NCI-H2107 (cell line): ENCODE results near the gene P3H1.

Experiments
- DNase-seq: peaks from one replicate; lab custom pipeline; 2025; lab: John Stamatoyannopoulos, UW

The P3H1 gene

DNA sequence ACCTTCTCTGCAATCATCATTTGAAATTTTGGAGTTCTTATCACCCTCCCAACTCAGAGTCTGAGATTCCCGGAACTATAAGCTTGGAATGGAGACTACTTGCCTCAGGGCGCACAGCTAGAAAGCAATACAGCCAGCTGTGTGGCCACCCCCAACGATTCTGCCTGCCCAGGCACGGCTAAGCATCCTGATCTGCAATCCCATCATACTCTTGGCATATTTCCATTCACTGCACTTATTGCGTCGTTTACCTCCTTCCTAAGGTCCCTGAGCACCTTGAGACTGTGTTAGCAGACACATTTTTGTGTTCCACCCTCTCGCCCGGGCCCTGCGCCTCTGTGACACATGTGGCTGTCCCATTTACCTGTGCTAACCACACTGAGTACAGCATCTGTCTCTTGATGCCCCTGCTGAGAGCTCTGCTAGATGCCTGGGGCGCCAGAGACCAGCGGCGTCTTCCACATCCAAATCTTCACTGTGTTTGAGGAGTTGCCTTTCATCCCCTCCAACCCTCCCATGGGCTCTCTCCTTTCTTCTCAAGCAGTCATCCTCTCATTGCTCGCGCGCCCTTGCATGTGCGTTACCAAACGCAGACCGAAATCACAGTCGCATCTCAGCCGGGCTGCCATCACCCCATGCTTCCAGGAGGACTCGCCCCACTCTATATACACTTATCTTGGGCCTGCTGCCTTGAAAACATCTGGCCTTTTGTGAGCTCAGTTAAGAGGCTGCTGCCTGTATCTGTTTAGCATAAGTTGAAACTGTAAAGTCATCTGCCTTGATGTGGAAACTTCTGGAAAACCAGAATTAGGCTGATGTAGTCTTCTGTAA is 23.3 kb downstream of the P3H1 start:
- no peak for DNase-seq

DNA sequence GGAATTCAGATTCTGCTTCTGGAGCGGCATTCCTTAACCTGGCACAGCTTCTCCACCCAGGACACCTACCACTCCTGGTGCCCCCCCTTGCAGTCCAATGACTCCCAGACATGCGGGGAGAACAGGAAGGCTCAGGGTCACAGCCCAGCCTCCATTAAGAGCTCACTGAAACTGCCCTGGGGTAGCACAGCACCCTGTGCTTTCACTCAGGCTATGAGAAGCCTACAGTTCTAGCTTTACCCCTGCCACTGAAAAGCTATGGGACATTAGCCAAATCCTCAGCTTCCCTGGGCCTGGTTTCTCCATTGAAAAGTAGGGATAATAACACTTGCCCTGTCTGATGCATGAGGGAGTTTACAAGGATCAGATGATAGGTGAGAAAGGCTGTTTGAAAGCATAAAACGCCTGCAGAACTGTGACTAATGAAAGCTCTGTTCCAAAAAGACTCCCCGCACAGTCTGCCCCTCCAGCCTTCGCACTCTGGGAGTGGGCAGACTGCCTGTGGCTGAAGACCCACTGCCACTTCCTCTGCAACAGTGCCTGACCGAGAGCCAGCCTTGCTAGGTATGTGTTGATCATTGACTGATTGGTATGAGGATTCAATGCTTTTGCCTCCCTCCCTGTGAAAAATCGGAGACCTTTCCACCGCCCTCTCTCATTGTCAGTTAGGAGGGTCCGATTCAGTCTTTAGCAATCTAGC is 24.1 kb downstream of the P3H1 start:
- no peak for DNase-seq

DNA sequence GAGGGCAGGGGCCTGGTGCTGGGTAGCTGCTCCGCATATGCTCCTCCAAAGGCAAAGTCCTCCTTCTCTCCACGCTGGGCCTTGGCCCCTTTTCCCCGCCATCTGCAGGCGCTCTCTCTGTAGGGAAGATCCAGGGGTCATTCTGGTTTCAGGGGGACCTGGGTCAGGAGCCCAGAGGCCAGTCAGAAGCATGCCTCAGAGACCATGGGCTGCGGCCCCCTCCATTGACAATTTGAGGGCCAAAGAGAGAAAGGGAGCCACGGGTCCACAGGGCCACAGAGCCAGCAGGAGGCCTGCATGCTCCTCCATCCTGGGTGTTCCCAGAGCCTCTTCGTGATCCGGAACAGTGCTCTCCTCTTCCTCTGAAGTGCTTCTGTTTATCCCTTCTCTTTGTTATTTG is 24.7 kb downstream of the P3H1 start:
- DNase-seq, result no peak

DNA sequence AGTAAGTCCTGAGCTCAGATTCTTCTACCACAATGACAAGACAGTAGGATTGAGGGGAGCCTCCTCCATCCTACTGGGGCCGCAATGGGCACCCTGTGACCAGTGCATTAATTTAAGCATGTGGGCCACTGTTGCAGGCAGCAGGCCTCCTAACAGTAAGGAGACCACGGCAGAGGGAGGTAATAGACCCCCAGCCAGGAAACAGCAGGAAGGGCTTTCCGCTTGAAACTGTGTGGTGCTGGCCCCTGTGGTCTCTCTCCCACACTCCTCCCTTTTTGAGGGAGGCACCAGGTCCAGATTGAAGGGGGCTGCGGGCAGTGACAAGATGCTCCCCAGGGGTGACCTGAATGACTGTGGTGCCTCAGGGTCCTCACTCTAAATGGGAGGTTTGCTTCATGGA is 25.1 kb downstream of the P3H1 start:
- no peak for DNase-seq

DNA sequence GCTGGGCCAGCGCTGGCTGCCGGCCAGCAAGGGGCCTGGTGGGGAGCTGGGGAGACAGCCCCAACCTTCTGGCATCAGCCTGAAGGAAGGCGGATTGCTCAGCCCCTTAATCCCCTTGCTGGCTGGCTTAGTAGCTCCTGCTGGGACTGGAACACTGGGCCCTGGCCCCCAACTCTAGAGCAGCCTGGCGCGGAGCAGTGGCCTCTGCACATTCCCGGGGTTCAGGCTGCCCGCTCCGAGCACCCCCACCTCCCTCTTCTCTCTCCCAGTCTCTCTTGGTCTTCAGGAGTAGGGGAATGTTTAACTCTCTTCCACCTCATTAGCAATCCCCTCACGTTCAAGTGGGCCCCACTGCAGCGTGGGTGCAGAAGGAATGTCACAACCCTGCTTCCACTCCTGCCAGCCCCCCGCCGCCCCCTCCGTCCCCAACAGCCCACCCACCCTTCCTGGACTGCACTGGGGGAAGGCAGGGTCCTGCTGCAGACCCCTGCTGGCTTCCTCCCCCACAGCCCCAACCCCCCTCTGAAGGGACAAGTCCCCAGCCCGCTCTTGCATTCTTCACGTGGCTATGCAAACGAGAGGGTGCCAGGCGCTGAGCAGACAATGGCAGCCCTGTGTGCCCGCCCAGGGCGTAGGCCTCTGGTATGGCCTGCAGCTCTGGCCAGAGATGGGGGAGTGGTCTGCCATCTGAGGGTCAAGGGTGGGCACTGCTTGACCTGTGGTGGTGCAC is 25.8 kb downstream of the P3H1 start:
- no peak for DNase-seq

DNA sequence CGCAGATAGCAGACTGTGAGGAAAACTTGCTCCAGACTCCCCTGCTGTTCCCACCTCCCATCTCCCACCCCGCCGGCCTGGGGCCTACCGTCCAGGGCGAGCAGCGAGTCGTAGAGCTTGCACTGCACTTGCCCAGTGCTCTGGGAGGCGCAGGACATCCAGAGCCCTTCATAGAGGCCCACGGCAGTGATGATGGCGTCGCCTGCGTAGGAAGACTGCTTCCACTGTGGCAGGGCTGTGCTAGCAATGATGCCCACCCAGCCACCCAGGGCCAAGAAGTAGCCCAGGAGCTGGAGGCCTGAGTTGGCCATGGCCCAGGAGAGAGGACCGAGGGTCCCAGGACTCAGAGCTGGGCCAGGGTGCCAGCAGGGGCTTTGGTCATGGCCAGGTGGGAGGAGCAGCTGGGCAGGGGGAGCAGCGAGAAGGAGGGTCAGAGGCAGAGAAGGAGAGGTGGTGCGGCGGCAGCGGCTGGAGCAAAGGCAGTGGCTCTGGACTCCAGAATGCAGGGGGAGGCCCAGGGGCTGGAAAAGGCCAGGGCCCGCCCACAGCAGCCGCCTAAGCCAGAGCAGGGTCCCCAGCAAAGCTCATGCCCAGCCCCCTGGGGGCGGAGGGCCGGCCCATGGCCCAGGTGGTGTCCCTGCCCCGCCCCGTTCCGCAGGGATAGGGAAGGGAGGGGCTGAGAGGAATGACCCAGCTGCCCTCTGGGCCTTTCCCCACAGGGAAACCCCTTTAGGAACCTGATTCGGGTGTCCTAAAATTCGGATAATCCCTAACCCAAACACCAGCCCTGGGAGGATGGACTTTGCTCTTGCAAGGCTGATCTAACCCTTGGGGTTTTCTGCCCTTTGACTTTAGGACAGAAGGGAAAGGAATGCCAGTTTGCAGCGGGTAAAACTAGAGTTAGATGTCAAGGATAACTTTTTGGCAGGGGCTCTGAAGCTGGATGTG is 26.8 kb downstream of the P3H1 start, which contains the start of gene CLDN19:
TSS of gene CLDN19 (minus strand) at position 484 of the 948 bp plus-strand sequence. CDS start at position 311, 173 bp downstream.
- DNase-seq, result no peak

DNA sequence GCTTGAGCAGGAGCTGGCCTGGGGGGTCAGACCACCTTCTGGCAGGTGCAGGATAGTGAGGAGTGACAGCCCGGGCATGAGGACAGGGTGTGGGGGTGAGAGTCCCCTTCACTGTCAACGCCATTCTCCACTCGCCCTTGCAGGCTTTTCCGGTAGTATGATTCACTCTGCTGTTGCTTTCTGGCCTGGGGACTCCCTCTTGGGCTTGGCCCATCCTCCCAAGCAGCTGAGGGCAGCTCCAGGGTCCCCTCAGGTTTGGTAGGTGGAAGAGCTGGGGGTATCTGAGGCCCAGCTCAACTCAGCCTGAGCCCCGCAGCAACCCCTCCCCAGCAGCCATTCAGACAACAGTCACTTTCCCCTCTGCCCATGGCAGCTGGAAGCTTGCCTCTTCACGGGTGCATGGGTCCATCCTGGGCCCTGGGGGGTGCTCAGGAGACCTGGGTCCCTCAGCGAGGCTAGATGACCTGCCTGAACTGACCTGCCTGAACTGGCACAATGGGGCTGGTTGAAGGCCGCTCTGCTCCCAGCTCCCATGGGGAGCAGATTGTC is 28.1 kb downstream of the P3H1 start:
- no peak for DNase-seq

DNA sequence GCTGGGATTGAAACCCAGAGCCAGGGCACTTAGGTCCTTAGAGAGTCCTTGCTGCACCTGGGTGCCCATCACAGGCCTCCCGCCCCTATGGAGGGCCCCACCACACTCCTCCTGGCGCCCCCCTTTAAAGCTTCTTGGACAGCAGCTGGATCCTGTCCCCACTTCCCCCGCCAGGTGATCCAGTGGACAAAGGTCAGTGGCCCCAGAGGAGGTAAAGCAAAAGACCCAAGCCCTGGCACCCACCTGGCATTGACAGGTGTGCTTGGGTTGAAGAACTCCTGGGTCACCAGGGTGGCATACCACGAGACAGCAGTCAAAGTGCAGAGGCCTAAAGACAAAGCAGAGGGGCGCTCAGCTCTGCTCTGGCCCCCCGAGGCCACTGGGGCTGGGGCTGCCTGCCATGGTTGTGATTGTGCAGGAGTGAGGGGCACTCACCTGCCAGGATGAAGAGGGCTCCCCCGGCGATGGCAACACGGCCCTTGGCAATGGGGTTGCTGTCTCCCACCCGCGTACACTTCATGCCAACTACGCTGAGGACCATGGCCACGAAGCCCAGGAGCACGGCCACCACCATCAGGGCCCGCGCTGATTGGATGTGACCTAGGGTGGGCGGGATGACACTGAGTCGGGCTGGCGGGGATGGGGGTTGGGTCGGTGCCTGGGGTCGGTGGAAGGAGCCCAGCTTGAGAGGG is 28.7 kb downstream of the P3H1 start:
- no peak for DNase-seq

DNA sequence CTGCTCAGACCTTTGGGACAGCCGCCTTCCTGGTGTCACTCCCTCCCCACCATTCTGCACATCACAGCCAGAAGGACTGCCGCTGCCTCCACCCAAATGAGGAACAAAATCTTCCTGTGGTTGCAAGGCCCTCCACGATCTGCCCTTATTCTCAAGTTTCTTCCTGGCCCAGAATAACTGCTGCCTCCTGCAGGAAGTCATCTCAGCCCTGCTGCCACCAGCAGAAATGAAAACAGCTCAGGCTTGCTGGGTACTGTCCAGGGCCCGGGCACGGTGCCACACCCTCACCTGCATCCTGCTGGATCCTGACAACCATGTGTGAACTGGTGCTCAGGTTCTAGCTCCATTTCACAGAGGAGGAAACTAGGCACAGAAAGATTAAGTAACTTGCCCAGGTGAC is 29.6 kb downstream of the P3H1 start:
- no peak for DNase-seq

DNA sequence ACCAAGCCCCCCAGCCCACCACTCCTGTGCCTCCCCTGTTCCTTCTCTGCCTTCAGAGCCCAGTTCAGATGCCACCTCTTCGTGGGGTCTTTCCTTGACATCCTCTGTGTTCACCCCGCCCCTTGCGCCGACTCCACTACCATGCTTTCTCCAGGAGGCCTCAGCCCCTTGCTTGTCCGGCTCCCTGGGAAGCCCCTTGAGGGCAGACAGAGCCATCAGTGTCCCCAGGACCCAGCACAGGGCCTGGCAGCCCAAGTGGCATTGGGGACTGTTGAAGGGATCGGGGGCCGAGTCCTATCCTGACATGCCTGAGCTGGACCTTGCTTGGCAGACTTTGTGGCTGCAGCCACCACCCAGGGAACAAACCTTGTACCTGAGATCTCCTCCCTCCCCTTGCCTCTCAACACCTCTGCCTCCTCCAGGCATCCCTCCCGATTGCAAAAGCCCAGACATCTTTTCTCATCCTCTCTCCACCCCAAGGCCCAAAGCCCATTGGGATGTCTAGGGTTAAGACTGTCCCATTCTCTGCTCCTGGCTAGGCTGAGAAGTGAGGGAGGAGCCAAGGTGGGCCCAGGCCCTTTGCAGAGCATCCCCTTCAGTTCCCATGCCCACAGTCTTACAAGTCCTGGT is 30.1 kb downstream of the P3H1 start:
- no peak for DNase-seq

DNA sequence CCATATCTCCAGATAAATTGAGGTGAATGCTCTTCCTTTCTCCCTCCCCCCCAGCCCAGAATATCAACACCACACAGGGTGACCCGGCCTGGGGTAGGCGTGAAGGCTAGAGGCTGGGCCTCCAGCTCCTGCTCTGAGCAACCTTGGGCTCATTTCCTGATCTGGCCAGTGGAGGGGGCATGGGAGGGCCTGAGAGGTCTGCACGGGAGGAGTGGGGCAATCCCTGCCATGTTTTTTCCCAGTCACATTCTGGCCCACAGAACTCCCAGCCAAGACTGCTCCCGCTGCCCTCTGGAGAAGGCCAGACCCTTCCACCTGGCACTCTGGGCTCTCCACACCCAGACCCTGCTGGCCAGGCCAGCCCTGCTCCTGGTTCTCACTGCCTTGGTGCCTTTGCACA is 30.7 kb downstream of the P3H1 start:
- DNase-seq, result no peak

DNA sequence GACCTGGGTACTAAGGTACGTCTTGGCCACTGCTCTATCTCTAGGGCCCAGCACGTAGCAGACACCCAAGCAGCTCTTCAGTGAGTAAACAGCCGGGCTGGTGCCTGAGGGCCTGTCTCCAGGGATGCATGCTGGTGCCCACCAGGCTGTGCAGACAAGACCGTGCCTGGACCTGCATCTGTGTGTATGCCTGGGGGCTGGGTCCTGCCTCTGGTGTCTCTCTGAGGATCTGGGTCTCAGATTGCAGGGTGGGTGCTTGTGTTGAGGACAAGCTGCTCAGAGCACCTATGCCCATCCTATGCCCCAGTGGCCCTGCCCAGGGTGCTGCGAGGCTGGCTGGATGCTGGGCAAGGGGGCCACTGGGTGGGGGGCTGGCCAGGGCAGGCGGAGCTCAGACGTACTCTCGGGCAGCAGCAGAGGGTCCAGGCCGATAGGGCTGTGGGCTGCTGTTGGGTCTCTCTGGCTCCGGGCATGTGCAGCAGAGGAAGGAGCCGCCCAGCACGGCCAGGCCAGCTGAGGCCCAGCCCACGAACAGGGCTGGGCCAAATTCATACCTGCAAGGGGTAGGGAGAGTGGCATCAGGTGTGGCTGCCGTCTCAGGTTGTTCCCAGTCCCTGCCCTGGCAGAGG is 31.2 kb downstream of the P3H1 start:
- DNase-seq, result no peak

DNA sequence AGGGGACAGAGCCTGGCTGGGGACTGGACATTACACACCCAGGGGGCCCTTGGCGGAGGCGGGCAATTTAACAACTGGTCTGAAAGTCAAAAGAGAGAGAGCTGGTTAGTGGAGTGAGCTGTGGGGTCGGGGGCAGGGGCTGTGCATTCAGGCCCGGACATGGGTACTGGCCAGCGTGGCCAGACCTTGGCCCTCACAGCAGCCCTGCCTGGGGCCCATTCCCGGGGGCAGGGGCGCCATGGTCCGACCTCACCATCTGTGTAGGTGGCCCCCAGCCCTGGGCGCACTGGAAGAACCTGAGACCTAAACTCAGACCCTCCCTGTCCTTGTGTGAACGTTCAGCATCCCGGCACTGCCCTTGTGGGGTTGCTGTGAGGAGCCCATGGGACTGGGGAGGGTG is 31.8 kb downstream of the P3H1 start:
- no peak for DNase-seq

DNA sequence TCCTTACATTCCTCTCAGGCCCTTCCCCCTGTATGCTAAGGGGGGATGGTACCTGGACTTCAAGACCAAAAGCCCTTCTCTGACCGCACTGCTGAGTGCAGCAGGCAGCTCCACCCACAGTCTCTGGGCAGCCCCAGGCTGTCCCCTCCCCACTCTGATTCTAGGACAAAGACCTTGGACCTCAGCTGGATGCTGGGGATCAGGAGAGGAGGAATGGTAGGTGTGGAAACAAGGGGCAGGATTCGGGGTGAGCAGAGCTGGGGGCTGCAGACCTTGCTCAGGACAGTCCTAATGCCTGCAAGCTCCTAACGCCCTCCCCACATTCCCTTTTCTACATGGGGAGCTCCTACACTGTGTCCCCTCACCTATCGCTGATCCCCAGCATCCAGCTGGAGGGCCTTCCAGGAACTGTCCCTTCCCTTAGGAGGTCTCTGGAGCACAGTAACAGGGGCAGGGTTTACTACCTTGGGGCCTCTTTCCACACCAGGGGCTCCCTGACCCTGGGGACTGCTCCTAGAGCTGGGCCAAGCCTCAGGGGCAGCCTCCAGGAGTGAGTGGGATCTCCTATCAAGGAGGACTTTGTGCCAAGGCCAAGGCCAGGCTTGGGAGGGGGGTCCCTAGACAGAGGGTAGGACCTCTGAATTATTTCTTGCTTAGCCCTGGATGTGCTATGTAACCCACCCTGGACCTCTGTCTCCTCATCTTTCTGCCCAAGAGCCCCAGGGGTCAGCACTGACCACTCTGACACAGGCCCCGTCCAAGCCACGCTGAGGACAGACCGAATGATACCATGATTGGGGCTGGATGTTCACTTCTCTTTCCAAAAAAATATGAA is 32.4 kb downstream of the P3H1 start:
- DNase-seq, result no peak

DNA sequence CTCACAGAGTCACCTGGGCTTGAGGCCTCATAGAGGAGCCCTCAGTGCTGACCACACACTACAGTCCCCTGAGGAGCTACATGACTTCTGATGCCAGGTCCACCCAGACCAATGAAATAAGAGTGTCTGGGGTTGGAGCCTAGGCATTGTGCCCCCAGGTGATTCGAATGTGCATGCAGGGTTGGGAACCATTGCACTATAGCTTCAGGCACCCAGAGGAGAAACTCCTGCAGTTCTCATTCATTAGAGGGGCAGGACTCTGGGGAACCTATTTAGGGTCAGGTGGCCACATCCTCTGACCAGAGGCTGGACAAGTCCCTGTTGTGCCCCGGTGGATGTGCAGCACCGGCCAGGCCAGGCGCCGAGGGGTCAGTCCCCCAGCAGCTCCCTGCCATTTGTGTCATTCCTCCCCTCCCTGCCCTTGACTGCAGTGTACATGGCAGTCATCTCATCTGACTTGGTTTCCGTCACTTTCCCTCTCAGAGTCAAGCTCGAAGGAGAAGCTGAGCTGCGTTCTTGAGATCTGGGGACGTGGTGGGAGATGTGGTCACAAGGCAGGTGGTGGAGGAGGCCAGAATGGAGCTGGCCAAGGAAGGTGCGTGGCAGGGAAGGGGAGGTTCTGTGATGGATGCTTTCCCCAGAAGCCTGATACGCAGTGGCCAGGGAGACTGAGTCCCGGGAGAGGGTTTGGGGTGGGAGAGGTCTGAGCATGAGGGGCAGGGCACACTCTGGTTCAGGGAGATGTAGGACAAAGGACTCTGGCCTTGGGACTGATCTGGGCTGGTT is 33.2 kb downstream of the P3H1 start:
- no peak for DNase-seq

DNA sequence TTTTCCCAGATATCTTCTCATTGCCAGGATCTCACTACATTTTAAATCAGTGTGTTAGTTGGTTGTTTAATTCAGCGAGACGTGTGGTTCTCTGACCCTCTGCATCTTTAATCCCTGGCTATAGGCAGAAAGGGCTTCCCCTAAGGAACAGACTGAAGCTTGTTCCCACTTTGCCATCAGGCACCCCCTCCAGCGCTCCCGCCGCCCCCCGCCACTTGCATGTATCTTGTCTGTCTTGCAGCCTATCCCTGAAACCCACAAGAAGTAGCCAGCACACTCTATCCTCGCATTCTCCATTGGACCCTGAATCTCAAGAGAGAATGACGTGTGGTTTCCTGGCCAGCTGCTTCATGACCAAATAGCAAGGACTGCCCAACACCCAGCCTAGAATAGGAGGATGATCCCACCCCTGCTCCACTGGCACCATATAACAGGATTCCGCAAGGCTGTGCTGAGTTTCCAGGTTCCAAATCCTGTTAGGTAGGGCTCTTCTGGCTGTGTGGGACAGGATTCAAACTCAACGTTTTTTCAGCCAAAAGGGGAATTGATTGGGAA is 34.6 kb downstream of the P3H1 start:
- no peak for DNase-seq

DNA sequence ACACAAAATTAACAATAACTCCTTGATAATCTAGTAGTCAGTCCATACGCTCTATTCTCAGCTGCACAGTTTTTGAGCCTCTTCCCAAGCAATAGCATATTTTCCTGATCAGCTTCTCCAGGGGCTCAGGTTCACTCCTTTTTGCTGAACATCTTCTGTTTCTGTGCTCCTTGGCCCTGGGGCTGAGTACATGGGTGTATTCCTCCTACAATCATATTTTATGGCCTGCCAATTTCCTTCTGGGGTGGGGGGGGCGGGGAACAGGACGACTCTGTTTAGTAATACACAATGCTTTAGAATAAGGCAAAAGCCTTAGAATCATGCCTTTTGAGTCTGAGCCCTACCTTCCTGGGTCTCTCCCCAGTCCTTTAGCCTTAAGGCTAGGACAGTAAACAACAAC is 35.2 kb downstream of the P3H1 start:
- DNase-seq, result no peak

DNA sequence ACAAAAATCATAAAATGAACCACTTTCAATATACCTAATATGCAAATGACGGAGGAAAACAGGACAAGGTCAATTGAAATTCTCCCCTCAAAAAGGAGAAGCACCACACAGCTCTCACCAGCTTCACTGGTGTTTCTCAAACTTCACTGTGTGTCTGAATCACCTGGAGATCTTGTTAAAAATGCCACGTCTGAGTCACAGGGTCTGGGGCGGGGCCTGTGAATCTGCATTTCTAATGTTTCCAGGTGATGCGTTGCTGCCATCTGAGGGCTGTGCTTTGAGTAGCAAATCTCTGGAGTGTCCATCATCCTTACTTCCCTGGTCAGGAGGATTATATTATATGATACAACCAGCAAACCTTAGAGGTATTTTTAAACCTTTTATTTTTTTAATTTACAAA is 35.8 kb downstream of the P3H1 start:
- DNase-seq, result no peak
